K562 (cell line): Measurements from ENCODE around the gene CACNA2D3. TPM values are rescaled to one million over a fixed set of nuclear protein-coding genes. Genes with fewer than 3 reads are reported as not detected.

Source experiments
- CBX8 ChIP-seq: fragments of 200-600 bp; sonication (generic); IDR thresholded peaks from 2 replicates; pipeline ENCODE4 v1.6.1; 2012; ENCODE audit warnings: borderline replicate concordance, mixed run types, low read depth, mild to moderate bottlenecking, moderate library complexity, mixed read lengths, low read length, control low read depth, inconsistent platforms; ENCODE audit not compliant: poor library complexity, severe bottlenecking; ENCODE audit errors: extremely low read depth
- MLLT1 ChIP-seq, 2 experiments: fragments of 450-650 bp; IDR thresholded peaks; 2 replicates each; pipeline ENCODE4 v1.6.1; 2016
- PTTG1 ChIP-seq: fragments of 450-650 bp; IDR thresholded peaks from 2 replicates; pipeline ENCODE4 v1.6.1; 2016; ENCODE audit warnings: low read depth, mild to moderate bottlenecking, missing genetic modification characterization, missing compliant biosample characterization
- REST ChIP-seq, 2 experiments: fragments of 450-650 bp; formaldehyde crosslinking in 1 of 2; IDR thresholded peaks; 2 replicates each; pipeline versions ENCODE4 v1.4.0 to v1.6.1; 2014 to 2020; ENCODE audit warnings: mild to moderate bottlenecking in 2 of 2, borderline replicate concordance in 1 of 2, low read depth in 1 of 2
- SREBF1 ChIP-seq: fragments of 150-350 bp; IDR thresholded peaks from 2 replicates; pipeline ENCODE4 v1.6.1; 2014; ENCODE audit warnings: antibody characterized with exemption, low read depth, low read length, borderline replicate concordance
- TOE1 ChIP-seq, 2 experiments: fragments of 450-650 bp in 1 of 2; sonication (generic) in 1 of 2; formaldehyde crosslinking in 1 of 2; IDR thresholded peaks; 2 replicates each; pipeline versions ENCODE4 v1.7.1 to v1.8.0; 2016 to 2022; ENCODE audit warnings: borderline replicate concordance in 2 of 2, mild to moderate bottlenecking in 2 of 2, antibody characterized with exemption in 1 of 2, inconsistent platforms in 1 of 2, low read depth in 1 of 2, missing genetic modification reagents in 1 of 2, moderate library complexity in 1 of 2
- ZBTB5 ChIP-seq: fragments of 450-650 bp; IDR thresholded peaks from 2 replicates; pipeline ENCODE4 v1.6.1; 2017; ENCODE audit warnings: antibody characterized with exemption
- polyA plus RNA-seq, 8 experiments: library from polyadenylated mRNA; depleted of rRNA in 4 of 8; stranded (reverse) in 5 of 8; unstranded in 3 of 8; fragments of >200 nt; fragmentation: Nextera tagmentation in 2 of 8; fragmentation: Illumina TruSeq in 1 of 8; extraction: Ambion mirVana in 2 of 8; extraction: Trizol in 1 of 8; gene quantifications; 2 replicates each; pipeline versions ENCODE4 v1.2.1 to v1.2.3, GENCODE V29; 2011 to 2014; ENCODE audit warnings: inconsistent platforms in 1 of 8, missing spikeins in 1 of 8
- total RNA-seq, 7 experiments: library from RNA; depleted of rRNA in 6 of 7; stranded (reverse); fragments of >200 nt in 6 of 7; fragmentation: Illumina TruSeq in 2 of 7; extraction: Trizol in 2 of 7; gene quantifications; 2 replicates each; pipeline versions ENCODE4 v1.2.1 to v1.2.3, GENCODE V29; 2011 to 2021; ENCODE audit warnings: low replicate concordance in 1 of 7

The CACNA2D3 gene
- total and polyA plus RNA-seq, 9 of the 15 experiments (the other 6 are each of a cell fraction or from before 2014, with no cell fraction given), result 0.01 TPM; not detected in 8

GRCh38 chr3:54353546-54353945, 231.2 kb downstream of the CACNA2D3 start (continued):
- TF ChIP-seq CBX8 (no peak), MLLT1 (IDR thresholded peaks at IDR 0.05) (no peak), SREBF1 (no peak), TOE1 (IDR thresholded peaks at IDR 0.05; ENCODE audit: borderline replicate concordance) (no peak), TOE1 (CRISPR knock-in tag; IDR thresholded peaks at IDR 0.05; ENCODE audit: borderline replicate concordance, low read depth) (no peak), PTTG1 (tag) (no peak), ZBTB5 (no peak), REST (IDR thresholded peaks at IDR 0.05; ENCODE audit: borderline replicate concordance) (no peak), REST (CRISPR knock-in tag; IDR thresholded peaks at IDR 0.05; ENCODE audit: low read depth) (no peak)
